Testis (tissue), 2 donors: ENCODE data around the gene ZNF148.

ENCODE experiments used
- POLR2A ChIP-seq: fragments of 450-650 bp; IDR thresholded peaks from one replicate; pipeline ENCODE4 v1.6.1; 2017; ENCODE audit warnings: antibody characterized with exemption, mild to moderate bottlenecking, moderate library complexity
- TF ChIP-seq, protein P1 (sequence below), 3 experiments: fragments of 450-650 bp in 2 of 3; fragments of 200-600 bp in 1 of 3; sonication (generic) in 1 of 3; IDR thresholded peaks; one replicate each; pipeline ENCODE4 v1.5.1; 2016 to 2019; ENCODE audit warnings: antibody characterized with exemption in 3 of 3, mild to moderate bottlenecking in 2 of 3, moderate library complexity in 1 of 3

DNA sequence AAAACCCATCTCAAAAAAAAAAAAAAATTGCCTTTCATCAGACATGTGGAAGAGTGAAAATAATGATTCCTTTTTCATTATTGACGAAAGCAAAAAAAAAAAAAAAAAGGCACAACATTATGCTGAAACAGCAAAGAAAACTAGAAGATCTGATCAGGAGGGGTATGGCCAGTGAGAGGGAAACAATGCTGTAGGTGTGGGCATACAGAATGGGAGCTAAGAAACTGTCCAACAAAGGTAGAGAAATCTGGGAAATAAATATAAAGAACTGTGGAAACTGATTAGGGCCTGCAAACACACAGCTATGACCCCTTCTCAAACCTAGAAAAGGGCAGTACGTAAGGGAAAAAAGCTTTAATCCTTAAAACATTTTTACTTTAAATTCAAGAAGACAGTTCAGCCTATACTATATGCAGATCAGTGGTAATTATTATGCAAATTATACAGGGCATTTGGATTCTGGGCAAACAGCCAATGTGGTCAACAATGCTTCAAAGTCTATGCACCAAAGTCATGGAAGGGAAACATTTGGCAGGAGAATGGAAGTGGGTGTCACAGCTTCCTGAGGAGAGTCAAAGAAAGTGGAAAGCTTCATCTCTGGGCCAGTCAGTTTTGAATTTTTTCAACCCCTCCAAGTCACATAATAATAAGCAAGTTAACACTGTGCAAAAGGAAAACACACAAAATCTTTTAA lies 94.3 kb downstream of the ZNF148 start:
- TF ChIP-seq, protein P1, sequence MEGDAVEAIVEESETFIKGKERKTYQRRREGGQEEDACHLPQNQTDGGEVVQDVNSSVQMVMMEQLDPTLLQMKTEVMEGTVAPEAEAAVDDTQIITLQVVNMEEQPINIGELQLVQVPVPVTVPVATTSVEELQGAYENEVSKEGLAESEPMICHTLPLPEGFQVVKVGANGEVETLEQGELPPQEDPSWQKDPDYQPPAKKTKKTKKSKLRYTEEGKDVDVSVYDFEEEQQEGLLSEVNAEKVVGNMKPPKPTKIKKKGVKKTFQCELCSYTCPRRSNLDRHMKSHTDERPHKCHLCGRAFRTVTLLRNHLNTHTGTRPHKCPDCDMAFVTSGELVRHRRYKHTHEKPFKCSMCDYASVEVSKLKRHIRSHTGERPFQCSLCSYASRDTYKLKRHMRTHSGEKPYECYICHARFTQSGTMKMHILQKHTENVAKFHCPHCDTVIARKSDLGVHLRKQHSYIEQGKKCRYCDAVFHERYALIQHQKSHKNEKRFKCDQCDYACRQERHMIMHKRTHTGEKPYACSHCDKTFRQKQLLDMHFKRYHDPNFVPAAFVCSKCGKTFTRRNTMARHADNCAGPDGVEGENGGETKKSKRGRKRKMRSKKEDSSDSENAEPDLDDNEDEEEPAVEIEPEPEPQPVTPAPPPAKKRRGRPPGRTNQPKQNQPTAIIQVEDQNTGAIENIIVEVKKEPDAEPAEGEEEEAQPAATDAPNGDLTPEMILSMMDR (IDR thresholded peaks at IDR 0.05), result no peak
- no peak for TF ChIP-seq POLR2A
